PFSK-1 (cell line): ENCODE data around the gene TBC1D16.

Experiments
- POLR2AphosphoS5 ChIP-seq: IDR thresholded peaks from 2 replicates; pipeline ENCODE4 v1.6.1; 2012; ENCODE audit warnings: low read depth, mild to moderate bottlenecking, control low read depth, low read length, moderate library complexity
- REST ChIP-seq, 2 experiments: IDR thresholded peaks; 2 replicates each; pipeline versions ENCODE4 v1.6.1 to v1.8.0; 2011 to 2012; ENCODE audit warnings: low read depth in 2 of 2, low read length in 2 of 2, control low read depth in 1 of 2, inconsistent platforms in 1 of 2, mild to moderate bottlenecking in 1 of 2, moderate library complexity in 1 of 2; ENCODE audit not compliant: insufficient read depth in 1 of 2
- SIN3A ChIP-seq: IDR thresholded peaks from 2 replicates; pipeline ENCODE4 v1.6.1; 2012; ENCODE audit warnings: mild to moderate bottlenecking, low read length, moderate library complexity, borderline replicate concordance; ENCODE audit not compliant: insufficient read depth
- TAF1 ChIP-seq: IDR thresholded peaks from 2 replicates; pipeline ENCODE4 v1.6.1; 2012; ENCODE audit warnings: low read length, control low read depth, borderline replicate concordance; ENCODE audit not compliant: insufficient read depth

- TF ChIP-seq POLR2AphosphoS5 (no peak), REST (IDR thresholded peaks at IDR 0.05; ENCODE audit: insufficient read depth in 1 of 2, low read depth in 2 of 2, low read length in 2 of 2) (no peak), SIN3A (no peak), TAF1 (no peak)
Measured at GRCh38 chr17:79984877-79985276, 50.8 kb downstream of the TBC1D16 start.
